H1 (cell line): ENCODE results near the gene NKG7. TPM values are rescaled to one million over a fixed set of nuclear protein-coding genes. Genes with fewer than 3 reads are reported as not detected.

Experiments used
- CTCF ChIA-PET: fragments of 300-600 bp; sonication (Branson Sonifier 250); formaldehyde crosslinking; loops from one replicate; lab custom pipeline; 2021; ENCODE audit not compliant: partially characterized antibody; lab: Charles Lee
- POLR2A ChIA-PET: fragments of 300-600 bp; sonication (Branson Sonifier 250); formaldehyde crosslinking; loops from one replicate; lab custom pipeline; 2021; ENCODE audit warnings: inconsistent platforms; ENCODE audit not compliant: partially characterized antibody; lab: Charles Lee
- DNase-seq, 2 experiments: peaks; one replicate each; pipeline versions ENCODE4 v3.0.0 to v3.0.0-alpha.2; 2010 to 2022; ENCODE audit warnings: low spot score in 2 of 2, low read depth in 1 of 2, mixed read lengths in 1 of 2
- FAIRE-seq: peaks from 2 replicates; lab custom pipeline; 2011; peaks lifted over from hg19 to GRCh38; lab: Jason Lieb, UNC
- H2AFZ ChIP-seq: 2 replicates; pipeline ENCODE4 v1.8.1; 2012; ENCODE audit warnings: low read length, inconsistent platforms
- H2AK5ac ChIP-seq: 2 replicates; pipeline ENCODE4 v1.6.1; 2013; ENCODE audit warnings: low read depth, low read length
- H2BK120ac ChIP-seq: replicated peaks from 2 replicates; pipeline ENCODE3; 2013; ENCODE audit warnings: low read depth, low read length, inconsistent platforms
- H2BK12ac ChIP-seq: 2 replicates; pipeline ENCODE4 v1.6.1; 2013; ENCODE audit warnings: low read depth, low read length
- H2BK15ac ChIP-seq: 2 replicates; pipeline ENCODE4 v1.6.1; 2013; ENCODE audit warnings: low read length
- H2BK20ac ChIP-seq: 2 replicates; pipeline ENCODE4 v1.6.1; 2013; ENCODE audit warnings: low read length
- H2BK5ac ChIP-seq: 2 replicates; pipeline ENCODE4 v1.6.1; 2013; ENCODE audit warnings: low read depth, low read length
- H3K14ac ChIP-seq: 2 replicates; pipeline ENCODE4 v1.6.1; 2013; ENCODE audit warnings: inconsistent platforms; ENCODE audit not compliant: insufficient read length
- H3K18ac ChIP-seq: 2 replicates; pipeline ENCODE4 v1.6.1; 2013; ENCODE audit warnings: low read length; ENCODE audit errors: extremely low read depth
- H3K23ac ChIP-seq: 2 replicates; pipeline ENCODE4 v1.6.1; 2013; ENCODE audit warnings: inconsistent platforms; ENCODE audit not compliant: insufficient read length
- H3K23me2 ChIP-seq: 2 replicates; pipeline ENCODE4 v1.6.1; 2013; ENCODE audit warnings: low read depth, low read length
- H3K27ac ChIP-seq: 2 replicates; pipeline ENCODE4 v1.6.1; 2011; ENCODE audit warnings: low read depth, low read length, inconsistent platforms
- H3K27me3 ChIP-seq, 4 experiments: replicated peaks in 1 of 4; 1 replicate in 1 of 4; 2 replicates in 3 of 4; pipeline versions ENCODE4 v1.6.1 to v1.8.1; 2011 to 2013; ENCODE audit warnings: low read length in 3 of 4, mild to moderate bottlenecking in 3 of 4, inconsistent platforms in 2 of 4, mixed read lengths in 2 of 4, moderate library complexity in 1 of 4; ENCODE audit not compliant: control insufficient read depth in 3 of 4, insufficient read depth in 3 of 4; ENCODE audit errors: extremely low read depth in 1 of 4
- H3K36me3 ChIP-seq, 4 experiments: 2 replicates each; pipeline versions ENCODE4 v1.6.1 to v1.8.1; 2011 to 2013; ENCODE audit warnings: mild to moderate bottlenecking in 4 of 4, low read length in 3 of 4, moderate library complexity in 2 of 4, control low read depth in 1 of 4, inconsistent platforms in 1 of 4; ENCODE audit not compliant: insufficient read depth in 4 of 4, control insufficient read depth in 2 of 4
- H3K4ac ChIP-seq: replicated peaks from 2 replicates; pipeline ENCODE3; 2013; ENCODE audit warnings: low read length, low read depth, mixed read lengths, inconsistent platforms; ENCODE audit not compliant: insufficient read length
- H3K4me1 ChIP-seq, 4 experiments: replicated peaks in 1 of 4; 1 replicate in 1 of 4; 2 replicates in 3 of 4; pipeline versions ENCODE4 v1.6.1 to v1.8.1; 2011 to 2013; ENCODE audit warnings: low read length in 3 of 4, inconsistent platforms in 2 of 4, mixed read lengths in 1 of 4; ENCODE audit not compliant: insufficient read depth in 4 of 4, control insufficient read depth in 3 of 4
- H3K4me2 ChIP-seq, 2 experiments: 2 replicates each; pipeline versions ENCODE4 v1.6.1 to v1.8.1; 2011 to 2013; ENCODE audit warnings: low read depth in 2 of 2, low read length in 2 of 2, control low read depth in 1 of 2, inconsistent platforms in 1 of 2, mild to moderate bottlenecking in 1 of 2; ENCODE audit not compliant: insufficient read depth in 1 of 2
- H3K4me3 ChIP-seq, 4 experiments: fragments of 200-600, 300-600 bp in 1 of 4; sonication (generic), shearing (Covaris generic), sonication (Bioruptor Twin) in 1 of 4; 2 replicates each; pipeline versions ENCODE4 v1.5.1 to v1.8.1; 2011 to 2016; ENCODE audit warnings: low read length in 4 of 4, low read depth in 3 of 4, control low read depth in 2 of 4, inconsistent platforms in 2 of 4, mild to moderate bottlenecking in 2 of 4, mixed read lengths in 1 of 4, moderate library complexity in 1 of 4; ENCODE audit not compliant: insufficient read depth in 2 of 4; ENCODE audit errors: extremely low read depth in 1 of 4
- H3K56ac ChIP-seq: replicated peaks from 2 replicates; pipeline ENCODE3; 2013; ENCODE audit warnings: low read depth, mild to moderate bottlenecking, mixed read lengths, low read length, inconsistent platforms; ENCODE audit not compliant: insufficient read length
- H3K79me1 ChIP-seq: 2 replicates; pipeline ENCODE4 v1.6.1; 2013; ENCODE audit warnings: low read depth, low read length, control low read depth
- H3K79me2 ChIP-seq, 2 experiments: 2 replicates each; pipeline versions ENCODE4 v1.6.1 to v1.8.1; 2012 to 2013; ENCODE audit warnings: low read length in 2 of 2, mild to moderate bottlenecking in 2 of 2, inconsistent platforms in 1 of 2; ENCODE audit not compliant: insufficient read depth in 2 of 2, control insufficient read depth in 1 of 2
- H3K9ac ChIP-seq, 4 experiments: replicated peaks in 1 of 4; 1 replicate in 1 of 4; 2 replicates in 3 of 4; pipeline versions ENCODE4 v1.6.1 to v1.8.1; 2011 to 2013; ENCODE audit warnings: low read depth in 3 of 4, low read length in 3 of 4, control low read depth in 2 of 4, mild to moderate bottlenecking in 2 of 4, moderate library complexity in 2 of 4, inconsistent platforms in 1 of 4; ENCODE audit errors: extremely low read depth in 1 of 4
- H3K9me3 ChIP-seq, 2 experiments: 2 replicates each; pipeline versions ENCODE4 v1.6.1 to v1.8.1; 2012 to 2013; ENCODE audit warnings: mild to moderate bottlenecking in 2 of 2, moderate library complexity in 2 of 2, control low read depth in 1 of 2, inconsistent platforms in 1 of 2, low read depth in 1 of 2, low read length in 1 of 2, mixed read lengths in 1 of 2; ENCODE audit not compliant: insufficient read depth in 2 of 2
- H4K20me1 ChIP-seq, 2 experiments: replicated peaks in 1 of 2; 2 replicates each; pipeline versions ENCODE3 to v1.8.1; 2011 to 2013; ENCODE audit warnings: inconsistent platforms in 2 of 2, low read length in 2 of 2, mild to moderate bottlenecking in 1 of 2; ENCODE audit not compliant: insufficient read depth in 2 of 2, control insufficient read depth in 1 of 2
- H4K5ac ChIP-seq: 2 replicates; pipeline ENCODE4 v1.6.1; 2013; ENCODE audit warnings: low read length, low read depth, mixed read lengths, inconsistent platforms; ENCODE audit not compliant: insufficient read length
- H4K8ac ChIP-seq: 2 replicates; pipeline ENCODE4 v1.8.0; 2013; ENCODE audit warnings: mild to moderate bottlenecking, moderate library complexity, low read length, inconsistent platforms; ENCODE audit not compliant: insufficient read depth; ENCODE audit errors: extremely low read depth
- H4K91ac ChIP-seq: replicated peaks from 2 replicates; pipeline ENCODE3; 2013; ENCODE audit warnings: low read length, mixed read lengths, inconsistent platforms; ENCODE audit not compliant: insufficient read length
- CBX8 ChIP-seq: fragments of 300-800, 300-1000 bp; sonication (generic); IDR thresholded peaks from 2 replicates; pipeline ENCODE4 v1.7.1; 2016; ENCODE audit warnings: low read depth, low read length, borderline replicate concordance
- JUND ChIP-seq: IDR thresholded peaks from 2 replicates; pipeline ENCODE4 v1.6.1; 2011; ENCODE audit warnings: mild to moderate bottlenecking, improper control_type of control experiment, low read length
- KDM4A ChIP-seq: IDR thresholded peaks from one replicate; pipeline ENCODE4 v1.7.1; 2012; ENCODE audit warnings: low read depth, mild to moderate bottlenecking, moderate library complexity, low read length, inconsistent platforms; ENCODE audit not compliant: severe bottlenecking
- RNF2 ChIP-seq: fragments of 200-900, 300-1000 bp; sonication (generic); IDR thresholded peaks from 2 replicates; pipeline ENCODE4 v1.7.1; 2016; ENCODE audit warnings: borderline replicate concordance, low read depth, mild to moderate bottlenecking, antibody characterized with exemption, low read length; ENCODE audit not compliant: poor library complexity, severe bottlenecking; ENCODE audit errors: missing control alignments
- SP2 ChIP-seq: IDR thresholded peaks from 2 replicates; pipeline ENCODE4 v1.6.1; 2012; ENCODE audit warnings: mild to moderate bottlenecking, low read length, inconsistent platforms
- WGBS, 2 experiments: shearing (Covaris generic) in 1 of 2; methylation state at CpG; one replicate each; pipeline versions ENCODE4 v1.1.6 to v1.1.7; 2013 to 2015; ENCODE audit warnings: low lambda C conversion rate in 2 of 2, mixed read lengths in 2 of 2, inconsistent platforms in 1 of 2, low coverage in 1 of 2, missing lambda C conversion rate in 1 of 2; ENCODE audit not compliant: insufficient replicate concordance in 2 of 2, insufficient coverage in 1 of 2, insufficient read length in 1 of 2; ENCODE audit errors: extremely low coverage in 1 of 2, missing lambda C conversion rate in 1 of 2; 5-methylcytosine and 5-hydroxymethylcytosine counted together
- polyA plus RNA-seq, 7 experiments: library from polyadenylated mRNA; depleted of rRNA in 3 of 7; stranded (reverse) in 5 of 7; unstranded in 2 of 7; fragments of >200 nt in 5 of 7; fragments of 200-250 nt in 2 of 7; gene quantifications; 1 replicate in 5 of 7; 2 replicates in 1 of 7; 4 replicates in 1 of 7; pipeline versions ENCODE4 v1.2.1 to v1.2.3, GENCODE V29; 2011 to 2013; ENCODE audit warnings: missing spikeins in 2 of 7, mixed read lengths in 2 of 7
- total RNA-seq: library from RNA; stranded (reverse); fragmentation: NEBNext Ultra II Directional; extraction: Animal tissue kit (Norgen Biotek cat#: 25700); gene quantifications from 2 replicates; pipeline ENCODE4 v1.2.1, GENCODE V29; 2021
- TF ChIP-seq, protein P1 (sequence below), 3 experiments: IDR thresholded peaks; 1 replicate in 2 of 3; 2 replicates in 1 of 3; pipeline versions ENCODE4 v1.5.1 to v1.6.1; 2011; ENCODE audit warnings: low read length in 3 of 3, mild to moderate bottlenecking in 3 of 3, inconsistent platforms in 2 of 3, low read depth in 1 of 3, moderate library complexity in 1 of 3; ENCODE audit not compliant: insufficient read depth in 1 of 3; ENCODE audit errors: control extremely low read depth in 1 of 3
- TF ChIP-seq, protein P2 (sequence below): IDR thresholded peaks from 2 replicates; pipeline ENCODE4 v1.6.1; 2011; ENCODE audit warnings: low read depth, mild to moderate bottlenecking, low read length; ENCODE audit not compliant: insufficient read depth

Gene NKG7
- total and polyA plus RNA-seq, 2 of the 8 experiments (the other 6 are each of a cell fraction or from before 2014, with no cell fraction given): not detected

DNA sequence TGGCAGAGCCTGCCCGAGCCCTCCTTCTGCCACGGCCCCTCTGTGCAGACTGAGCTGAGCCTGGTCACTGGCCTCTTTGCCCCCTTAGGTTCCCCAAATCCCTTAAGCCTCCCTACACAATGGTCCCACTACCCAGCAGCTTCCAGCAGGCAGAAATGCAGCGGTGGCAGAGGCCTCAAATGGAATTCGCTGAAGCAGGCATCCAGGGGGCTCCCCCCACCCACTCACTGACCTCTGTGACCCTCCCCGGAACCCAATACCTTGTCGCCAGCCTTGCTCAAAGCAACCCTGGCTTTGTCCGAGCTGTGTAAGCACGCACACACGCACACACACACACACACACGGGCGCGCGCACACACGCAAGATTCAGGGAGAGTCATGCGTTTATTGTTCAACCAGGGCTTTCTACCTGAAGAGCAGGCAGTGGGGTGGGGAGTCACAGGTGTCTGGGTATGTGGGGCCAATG lies 15.5 kb upstream of the NKG7 start, which contains the start of gene LIM2:
Gene LIM2, minus strand, starts transcription at position 51 of the 466 bp plus-strand sequence. CDS start 531 bp downstream, outside the sequence.
- H3K9ac ChIP-seq: no peak within 1 kb of the TSS
- H3K27ac ChIP-seq: no peak within 1 kb of the TSS

More for the DNA sequence above, 15.5 kb upstream of the NKG7 start, which contains the start of gene LIM2:
- H2AK5ac ChIP-seq: no peak within 1 kb of the TSS
- H3K4ac ChIP-seq: no peak within 1 kb of the TSS
- H2BK20ac ChIP-seq: no peak within 1 kb of the TSS
- H3K27me3 ChIP-seq: no peaks in the 10 kb centered on the region
- no peak within 1 kb of the TSS for H2AFZ ChIP-seq
- H3K4me3 ChIP-seq: no peak within 1 kb of the TSS
- no peaks in the 10 kb centered on the region for H3K79me2 ChIP-seq
- DNase-seq (no peak), FAIRE-seq (no peak)
- H4K20me1 ChIP-seq: no peaks in the 10 kb centered on the region
- H3K36me3 ChIP-seq: no peaks in the 10 kb centered on the region
- no peak within 1 kb of the TSS for H2BK15ac ChIP-seq
- H4K91ac ChIP-seq: no peak within 1 kb of the TSS
- H3K4me1 ChIP-seq: peaks cover 0 to 2% (median 0%) of the 10 kb centered on the region in 4 experiments; a peak in 4 of 7 replicates
- 95% methylated on average over 9 of the region's 15 CpGs; no CpG with 5 or more reads in 1 of the 2 experiments for WGBS, 2 experiments
- H3K79me1 ChIP-seq: no peaks in the 10 kb centered on the region
- no peak within 1 kb of the TSS for H3K14ac ChIP-seq
- ChIA-PET POLR2A (interaction anchor here (0.9 to 1.3 kb wide), 4 partner anchors 10 to 32 kb away, joined by 3 to 4 read pairs (median 4); no protein-coding TSS in a partner anchor), CTCF (interaction anchor here (0.7 to 1.9 kb wide), 7 partner anchors 10 to 230 kb away, joined by 3 to 6 read pairs (median 4); partner anchors contain the start of gene CLDND2)
- TF ChIP-seq SP2 (no peak), JUND (no peak), CBX8 (no peak), RNF2 (no peak), KDM4A (no peak)
- TF ChIP-seq, protein P1, sequence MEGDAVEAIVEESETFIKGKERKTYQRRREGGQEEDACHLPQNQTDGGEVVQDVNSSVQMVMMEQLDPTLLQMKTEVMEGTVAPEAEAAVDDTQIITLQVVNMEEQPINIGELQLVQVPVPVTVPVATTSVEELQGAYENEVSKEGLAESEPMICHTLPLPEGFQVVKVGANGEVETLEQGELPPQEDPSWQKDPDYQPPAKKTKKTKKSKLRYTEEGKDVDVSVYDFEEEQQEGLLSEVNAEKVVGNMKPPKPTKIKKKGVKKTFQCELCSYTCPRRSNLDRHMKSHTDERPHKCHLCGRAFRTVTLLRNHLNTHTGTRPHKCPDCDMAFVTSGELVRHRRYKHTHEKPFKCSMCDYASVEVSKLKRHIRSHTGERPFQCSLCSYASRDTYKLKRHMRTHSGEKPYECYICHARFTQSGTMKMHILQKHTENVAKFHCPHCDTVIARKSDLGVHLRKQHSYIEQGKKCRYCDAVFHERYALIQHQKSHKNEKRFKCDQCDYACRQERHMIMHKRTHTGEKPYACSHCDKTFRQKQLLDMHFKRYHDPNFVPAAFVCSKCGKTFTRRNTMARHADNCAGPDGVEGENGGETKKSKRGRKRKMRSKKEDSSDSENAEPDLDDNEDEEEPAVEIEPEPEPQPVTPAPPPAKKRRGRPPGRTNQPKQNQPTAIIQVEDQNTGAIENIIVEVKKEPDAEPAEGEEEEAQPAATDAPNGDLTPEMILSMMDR (IDR thresholded peaks at IDR 0.05; ENCODE audit: control extremely low read depth in 1 of 3, insufficient read depth in 1 of 3, low read depth in 1 of 3, low read length in 3 of 3): no peak
- TF ChIP-seq, protein P2, sequence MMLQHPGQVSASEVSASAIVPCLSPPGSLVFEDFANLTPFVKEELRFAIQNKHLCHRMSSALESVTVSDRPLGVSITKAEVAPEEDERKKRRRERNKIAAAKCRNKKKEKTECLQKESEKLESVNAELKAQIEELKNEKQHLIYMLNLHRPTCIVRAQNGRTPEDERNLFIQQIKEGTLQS: no peak
- H4K5ac ChIP-seq: no peak within 1 kb of the TSS
- no peak within 1 kb of the TSS for H2BK120ac ChIP-seq
- no peak within 1 kb of the TSS for H2BK12ac ChIP-seq
- no peak within 1 kb of the TSS for H2BK5ac ChIP-seq
- H3K23ac ChIP-seq: no peak within 1 kb of the TSS
- H3K23me2 ChIP-seq: 0 out of 2 replicates have a peak, but pooled peaks cover 2% of the 10 kb centered on the region
- H4K8ac ChIP-seq: peak within 1 kb of the TSS; percentile 20; the same call in 1 of the 2 replicates
- H3K9me3 ChIP-seq: no peaks in the 10 kb centered on the region
- H3K18ac ChIP-seq: no peak within 1 kb of the TSS; the same call in 1 of the 2 replicates
- H3K4me2 ChIP-seq: no peak within 1 kb of the TSS
- H3K56ac ChIP-seq: no peak within 1 kb of the TSS
